Measurements from ENCODE around the gene NAPSA.

DNA sequence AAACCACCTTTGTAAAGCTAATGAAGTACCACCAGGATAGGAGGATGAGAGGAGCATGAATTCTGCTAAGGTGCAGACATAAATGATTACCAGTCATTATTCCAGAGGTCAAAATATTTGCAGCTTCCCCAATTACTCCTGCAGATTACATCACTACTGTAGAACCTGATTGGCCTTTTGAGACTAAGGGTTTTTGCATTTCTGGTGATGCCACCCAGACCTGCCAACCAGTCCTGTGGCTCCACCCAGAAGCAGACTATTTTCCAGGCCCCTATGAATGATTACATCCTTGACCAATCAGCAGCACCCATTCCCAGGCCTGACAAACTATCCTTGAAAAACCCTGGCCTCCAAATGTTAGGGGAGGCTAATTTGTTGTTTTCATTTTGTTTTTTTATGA, 25.1 kb downstream of the NAPSA start:
- TF ChIP-seq, protein P1, sequence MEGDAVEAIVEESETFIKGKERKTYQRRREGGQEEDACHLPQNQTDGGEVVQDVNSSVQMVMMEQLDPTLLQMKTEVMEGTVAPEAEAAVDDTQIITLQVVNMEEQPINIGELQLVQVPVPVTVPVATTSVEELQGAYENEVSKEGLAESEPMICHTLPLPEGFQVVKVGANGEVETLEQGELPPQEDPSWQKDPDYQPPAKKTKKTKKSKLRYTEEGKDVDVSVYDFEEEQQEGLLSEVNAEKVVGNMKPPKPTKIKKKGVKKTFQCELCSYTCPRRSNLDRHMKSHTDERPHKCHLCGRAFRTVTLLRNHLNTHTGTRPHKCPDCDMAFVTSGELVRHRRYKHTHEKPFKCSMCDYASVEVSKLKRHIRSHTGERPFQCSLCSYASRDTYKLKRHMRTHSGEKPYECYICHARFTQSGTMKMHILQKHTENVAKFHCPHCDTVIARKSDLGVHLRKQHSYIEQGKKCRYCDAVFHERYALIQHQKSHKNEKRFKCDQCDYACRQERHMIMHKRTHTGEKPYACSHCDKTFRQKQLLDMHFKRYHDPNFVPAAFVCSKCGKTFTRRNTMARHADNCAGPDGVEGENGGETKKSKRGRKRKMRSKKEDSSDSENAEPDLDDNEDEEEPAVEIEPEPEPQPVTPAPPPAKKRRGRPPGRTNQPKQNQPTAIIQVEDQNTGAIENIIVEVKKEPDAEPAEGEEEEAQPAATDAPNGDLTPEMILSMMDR (IDR thresholded peaks at IDR 0.05): no peak
- no peak for TF ChIP-seq POLR2A (IDR thresholded peaks at IDR 0.05)

All from prostate gland (tissue), 2 donors.